H9 (cell line): ENCODE results near the gene SDF2L1. TPM values are rescaled to one million over a fixed set of nuclear protein-coding genes. Genes with fewer than 3 reads are reported as not detected.

ENCODE experiments used
- DNase-seq: peaks from one replicate; pipeline ENCODE4 v3.0.0-alpha.2; 2017
- H2AFZ ChIP-seq: one replicate; pipeline ENCODE4 v1.6.1; 2013; ENCODE audit warnings: mild to moderate bottlenecking, low read length, control low read depth, moderate library complexity
- H2AK5ac ChIP-seq: 2 replicates; pipeline ENCODE4 v1.6.1; 2013; ENCODE audit warnings: low read length, control low read depth, mixed read lengths; ENCODE audit not compliant: insufficient read length
- H2BK120ac ChIP-seq: one replicate; pipeline ENCODE4 v1.6.1; 2013; ENCODE audit warnings: low read depth, mild to moderate bottlenecking, low read length, control low read depth, inconsistent platforms; ENCODE audit not compliant: poor library complexity, severe bottlenecking
- H2BK12ac ChIP-seq: 2 replicates; pipeline ENCODE4 v1.6.1; 2013; ENCODE audit warnings: low read length, control low read depth, mixed read lengths, low read depth; ENCODE audit not compliant: insufficient read length
- H2BK15ac ChIP-seq: 2 replicates; pipeline ENCODE4 v1.6.1; 2013; ENCODE audit warnings: low read depth, low read length, control low read depth
- H2BK20ac ChIP-seq: one replicate; pipeline ENCODE4 v1.6.1; 2013; ENCODE audit warnings: low read depth, mild to moderate bottlenecking, low read length, control low read depth, inconsistent platforms; ENCODE audit not compliant: poor library complexity, severe bottlenecking
- H2BK5ac ChIP-seq: 2 replicates; pipeline ENCODE4 v1.6.1; 2013; ENCODE audit warnings: low read length, control low read depth, mixed read lengths; ENCODE audit not compliant: insufficient read length
- H3K14ac ChIP-seq: 2 replicates; pipeline ENCODE4 v1.6.1; 2013; ENCODE audit warnings: low read length, control low read depth; ENCODE audit not compliant: insufficient read depth
- H3K18ac ChIP-seq: 2 replicates; pipeline ENCODE4 v1.6.1; 2013; ENCODE audit warnings: low read depth, mild to moderate bottlenecking, mixed read lengths, low read length, control low read depth; ENCODE audit not compliant: insufficient read length
- H3K23ac ChIP-seq: 2 replicates; pipeline ENCODE4 v1.6.1; 2013; ENCODE audit warnings: low read length, control low read depth, mixed read lengths, low read depth; ENCODE audit not compliant: insufficient read length
- H3K23me2 ChIP-seq: 2 replicates; pipeline ENCODE4 v1.6.1; 2013; ENCODE audit warnings: low read depth, mild to moderate bottlenecking, mixed read lengths, low read length, control low read depth; ENCODE audit not compliant: insufficient read length, poor library complexity, severe bottlenecking
- H3K27ac ChIP-seq: 2 replicates; pipeline ENCODE4 v1.5.1; 2013; ENCODE audit warnings: low read length, control low read depth, mixed read lengths, low read depth; ENCODE audit not compliant: insufficient read length
- H3K27me3 ChIP-seq: 2 replicates; pipeline ENCODE4 v1.6.1; 2013; ENCODE audit warnings: low read length, control low read depth, inconsistent platforms; ENCODE audit not compliant: insufficient read depth
- H3K4ac ChIP-seq: 2 replicates; pipeline ENCODE4 v1.6.1; 2013; ENCODE audit warnings: low read depth, mild to moderate bottlenecking, control low read depth, inconsistent platforms, low read length, moderate library complexity
- H3K4me1 ChIP-seq: 2 replicates; pipeline ENCODE4 v1.6.1; 2013; ENCODE audit warnings: low read length, control low read depth, inconsistent platforms; ENCODE audit not compliant: insufficient read depth
- H3K4me2 ChIP-seq: 2 replicates; pipeline ENCODE4 v1.6.1; 2013; ENCODE audit warnings: low read length, control low read depth, mixed read lengths; ENCODE audit not compliant: insufficient read length, insufficient read depth
- H3K56ac ChIP-seq: 2 replicates; pipeline ENCODE4 v1.6.1; 2013; ENCODE audit warnings: low read depth, mild to moderate bottlenecking, mixed read lengths, low read length, control low read depth; ENCODE audit not compliant: insufficient read length
- H3K79me1 ChIP-seq: 2 replicates; pipeline ENCODE4 v1.6.1; 2013; ENCODE audit warnings: low read depth, mild to moderate bottlenecking, moderate library complexity, low read length, control low read depth, inconsistent platforms; ENCODE audit not compliant: insufficient read depth, poor library complexity, severe bottlenecking
- H3K79me2 ChIP-seq: 2 replicates; pipeline ENCODE4 v1.6.1; 2013; ENCODE audit warnings: low read length, control low read depth, inconsistent platforms; ENCODE audit not compliant: insufficient read depth
- H3K9ac ChIP-seq: 2 replicates; pipeline ENCODE4 v1.6.1; 2013; ENCODE audit warnings: low read length, control low read depth, mixed read lengths; ENCODE audit not compliant: insufficient read length; ENCODE audit errors: extremely low read depth
- H3K9me3 ChIP-seq: one replicate; pipeline ENCODE4 v1.6.1; 2013; ENCODE audit warnings: low read depth, low read length, inconsistent platforms; ENCODE audit not compliant: control insufficient read depth
- H3T11ph ChIP-seq: one replicate; pipeline ENCODE4 v1.6.1; 2013; ENCODE audit warnings: mild to moderate bottlenecking, low read length, control low read depth, inconsistent platforms
- H4K20me1 ChIP-seq: one replicate; pipeline ENCODE4 v1.6.1; 2013; ENCODE audit not compliant: control insufficient read depth, insufficient read length, insufficient read depth
- H4K5ac ChIP-seq: 2 replicates; pipeline ENCODE4 v1.6.1; 2013; ENCODE audit warnings: low read depth, mild to moderate bottlenecking, mixed read lengths, low read length, control low read depth; ENCODE audit not compliant: insufficient read length
- H4K8ac ChIP-seq: replicated peaks from 2 replicates; pipeline ENCODE4 v1.6.1; 2013; ENCODE audit warnings: low read length, control low read depth, mixed read lengths, low read depth; ENCODE audit not compliant: insufficient read length
- H4K91ac ChIP-seq: 2 replicates; pipeline ENCODE4 v1.6.1; 2013; ENCODE audit warnings: low read depth, mild to moderate bottlenecking, moderate library complexity, mixed read lengths, low read length, control low read depth; ENCODE audit not compliant: insufficient read length
- H3K27ac Mint-ChIP-seq, 3 experiments: 2 replicates in 2 of 3; 3 replicates in 1 of 3; pipeline ENCODE4 v1.8.0; 2020 to 2021; ENCODE audit warnings: mixed read lengths in 3 of 3, mild to moderate bottlenecking in 1 of 3, moderate library complexity in 1 of 3
- H3K27me3 Mint-ChIP-seq: 2 replicates; pipeline ENCODE4 v1.8.0; 2021; ENCODE audit warnings: low read depth, mild to moderate bottlenecking, moderate library complexity, mixed read lengths
- H3K36me3 Mint-ChIP-seq, 3 experiments: 2 replicates in 2 of 3; 3 replicates in 1 of 3; pipeline ENCODE4 v1.8.0; 2020 to 2021; ENCODE audit warnings: low read depth in 3 of 3, mixed read lengths in 3 of 3; ENCODE audit not compliant: insufficient read depth in 1 of 3
- H3K4me1 Mint-ChIP-seq, 2 experiments: 2 replicates each; pipeline ENCODE4 v1.8.0; 2020; ENCODE audit warnings: mixed read lengths in 2 of 2
- H3K4me3 Mint-ChIP-seq, 2 experiments: 2 replicates in 1 of 2; 3 replicates in 1 of 2; pipeline ENCODE4 v1.8.0; 2020 to 2021; ENCODE audit warnings: mild to moderate bottlenecking in 2 of 2, mixed read lengths in 2 of 2, moderate library complexity in 1 of 2
- H3K9me3 Mint-ChIP-seq, 2 experiments: 2 replicates in 1 of 2; 3 replicates in 1 of 2; pipeline ENCODE4 v1.8.0; 2020; ENCODE audit warnings: mild to moderate bottlenecking in 2 of 2, mixed read lengths in 2 of 2, moderate library complexity in 1 of 2
- CTCF ChIP-seq: fragments of 200-600 bp; sonication (generic); conservative IDR thresholded peaks from 3 replicates; pipeline ENCODE4 v1.8.0; 2021; ENCODE audit warnings: antibody characterized with exemption, mild to moderate bottlenecking
- WGBS: extraction: QIAGEN DNeasy Blood & Tissue Kit; methylation state at CpG from one replicate; pipeline ENCODE4 v1.1.7; 2013; ENCODE audit warnings: missing lambda C conversion rate, low lambda C conversion rate, mixed read lengths; ENCODE audit not compliant: insufficient read length; ENCODE audit errors: extremely low coverage; 5-methylcytosine and 5-hydroxymethylcytosine counted together
- total RNA-seq: library from RNA; stranded (reverse); gene quantifications from 2 replicates; pipeline ENCODE4 v1.2.1, GENCODE V29; 2021

The SDF2L1 gene
- total RNA-seq, 1 experiment from 2014 or later, result 36.0 TPM

GRCh38 chr22:21592422-21592821 lies 49.7 kb upstream of the SDF2L1 start:
- Histone ChIP-seq H3K14ac (no peak overlapping the region), H3K27ac (no peak overlapping the region), H4K91ac (no peak overlapping the region), H2BK12ac (no peak overlapping the region), H2BK15ac (no peak overlapping the region), H2BK120ac (no peak overlapping the region), H3K79me2 (peaks cover 48% of the 10 kb centered on the region; the same call in 1 of the 2 replicates), H3K4me1 (no peaks in the 10 kb centered on the region), H3K27me3 (no peaks in the 10 kb centered on the region), H4K20me1 (peaks cover 2% of the 10 kb centered on the region), H2BK5ac (no peak overlapping the region), H3K4ac (no peak overlapping the region), H3K23me2 (no peaks in the 10 kb centered on the region), H2BK20ac (no peak overlapping the region), H2AFZ (no peak overlapping the region), H4K5ac (no peak overlapping the region), H3K9me3 (no peaks in the 10 kb centered on the region), H3K23ac (no peak overlapping the region), H3K79me1 (peaks cover 11% of the 10 kb centered on the region), H3T11ph (no peak overlapping the region), H3K4me2 (no peak overlapping the region), H2AK5ac (no peak overlapping the region), H3K18ac (no peak overlapping the region), H3K9ac (no peak overlapping the region), H3K56ac (no peak overlapping the region), H4K8ac (no peak overlapping the region)
- no peak overlapping the region for H3K27ac Mint-ChIP-seq
- peaks cover 20 to 22% of the 10 kb centered on the region in 2 experiments for H3K4me1 Mint-ChIP-seq
- no peaks in the 10 kb centered on the region for H3K27me3 Mint-ChIP-seq
- peaks cover 34 to 48% (median 44%) of the 10 kb centered on the region in 3 experiments; a peak in 6 of 7 replicates for H3K36me3 Mint-ChIP-seq
- H3K4me3 Mint-ChIP-seq, result no peak overlapping the region
- WGBS, result no CpG with 5 or more reads among the region's 3 CpGs
- no peak for TF ChIP-seq CTCF
- H3K9me3 Mint-ChIP-seq, result no peaks in the 10 kb centered on the region
- DNase-seq, result no peak
